Measurements from ENCODE around the gene RAD21L1.

DNA sequence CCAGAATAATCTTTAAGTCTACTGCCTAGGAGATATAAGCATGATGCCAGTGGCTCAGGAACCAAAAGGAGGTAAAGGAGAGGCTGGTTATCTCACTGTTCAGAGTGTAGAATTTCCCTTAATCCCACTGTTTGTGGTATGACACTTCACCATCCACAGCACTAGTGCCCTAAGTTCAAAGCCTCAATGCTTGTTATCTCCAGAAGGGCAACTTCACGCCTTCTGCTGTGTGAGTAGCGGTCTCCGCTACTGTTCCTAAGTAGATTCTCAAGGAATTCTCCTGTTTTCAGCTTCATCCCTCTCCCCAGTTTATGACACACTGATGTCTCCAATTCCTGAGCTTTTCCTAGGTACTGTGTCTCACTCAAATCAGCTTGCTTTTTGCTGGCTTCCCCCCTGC, 26.6 kb downstream of the RAD21L1 start:
- TF ChIP-seq, protein P1, sequence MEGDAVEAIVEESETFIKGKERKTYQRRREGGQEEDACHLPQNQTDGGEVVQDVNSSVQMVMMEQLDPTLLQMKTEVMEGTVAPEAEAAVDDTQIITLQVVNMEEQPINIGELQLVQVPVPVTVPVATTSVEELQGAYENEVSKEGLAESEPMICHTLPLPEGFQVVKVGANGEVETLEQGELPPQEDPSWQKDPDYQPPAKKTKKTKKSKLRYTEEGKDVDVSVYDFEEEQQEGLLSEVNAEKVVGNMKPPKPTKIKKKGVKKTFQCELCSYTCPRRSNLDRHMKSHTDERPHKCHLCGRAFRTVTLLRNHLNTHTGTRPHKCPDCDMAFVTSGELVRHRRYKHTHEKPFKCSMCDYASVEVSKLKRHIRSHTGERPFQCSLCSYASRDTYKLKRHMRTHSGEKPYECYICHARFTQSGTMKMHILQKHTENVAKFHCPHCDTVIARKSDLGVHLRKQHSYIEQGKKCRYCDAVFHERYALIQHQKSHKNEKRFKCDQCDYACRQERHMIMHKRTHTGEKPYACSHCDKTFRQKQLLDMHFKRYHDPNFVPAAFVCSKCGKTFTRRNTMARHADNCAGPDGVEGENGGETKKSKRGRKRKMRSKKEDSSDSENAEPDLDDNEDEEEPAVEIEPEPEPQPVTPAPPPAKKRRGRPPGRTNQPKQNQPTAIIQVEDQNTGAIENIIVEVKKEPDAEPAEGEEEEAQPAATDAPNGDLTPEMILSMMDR (IDR thresholded peaks at IDR 0.05): no peak
- TF ChIP-seq POLR2A (IDR thresholded peaks at IDR 0.05; ENCODE audit: low read depth): no peak

Measured in esophagus muscularis mucosa (tissue), 3 donors.